OCI-LY3 (cell line): ENCODE data around the gene CLIP2.

Experiments used
- CTCF ChIP-seq: fragments of 200-600, 300-600 bp; sonication (generic); IDR thresholded peaks from 2 replicates; pipeline ENCODE4 v1.5.1; 2014; ENCODE audit warnings: antibody characterized with exemption, low read length, low read depth
- EZH2phosphoT487 ChIP-seq: fragments of 200-600 bp; shearing (Covaris generic); IDR thresholded peaks from 2 replicates; pipeline ENCODE4 v1.6.1; 2018; ENCODE audit warnings: antibody characterized with exemption, mixed run types, low read depth

DNA sequence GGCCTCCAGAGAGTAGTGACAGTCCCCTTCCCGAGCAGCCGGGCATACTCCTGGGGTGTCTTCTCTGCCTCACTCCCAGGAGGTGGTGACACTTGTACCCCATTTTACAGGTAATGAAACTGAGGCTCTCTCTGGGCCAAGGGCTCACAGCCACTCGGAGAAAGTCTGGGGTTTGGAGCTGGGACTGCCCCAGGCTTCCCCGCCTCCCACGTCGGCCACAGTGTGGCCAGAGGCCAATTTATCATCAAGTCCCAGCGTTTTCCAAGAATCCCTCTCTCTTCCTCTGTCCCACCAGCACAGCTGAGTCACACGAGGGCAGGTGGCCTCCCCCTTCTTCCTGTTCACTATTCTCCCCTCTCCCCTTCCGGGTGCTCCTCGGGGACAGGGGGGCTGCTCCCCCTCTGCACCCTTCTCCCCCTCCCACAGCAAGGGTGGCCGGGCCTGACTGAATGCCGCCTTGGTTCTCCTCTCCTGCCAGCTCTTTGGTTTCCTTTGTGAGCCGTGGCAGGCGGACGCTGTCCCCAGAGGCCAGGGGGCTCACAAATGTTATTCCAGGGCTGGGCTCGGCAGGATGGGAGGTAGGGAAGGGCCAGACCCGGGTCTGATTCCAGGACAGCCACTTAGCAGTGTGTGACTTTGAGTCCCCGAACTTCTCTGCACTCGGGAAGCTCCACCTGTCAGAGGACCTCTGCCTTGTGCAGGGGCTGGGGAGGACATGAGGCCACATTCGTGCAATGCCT is 17.7 kb downstream of the CLIP2 start:
- no peak for TF ChIP-seq EZH2phosphoT487
- TF ChIP-seq CTCF = no peak
